Measurements from ENCODE around the gene GHSR. TPM values are rescaled to one million over a fixed set of nuclear protein-coding genes. Genes with fewer than 3 reads are reported as not detected.

The GHSR gene
- not detected in 2 replicates for total RNA-seq (2012; rRNA removed)
- polyA plus RNA-seq (2012; rRNA removed) = not detected in 2 replicates
- polyA plus RNA-seq (2012; cell fraction: cytosol; rRNA removed) = not detected in 2 replicates
- not detected in 2 replicates for polyA plus RNA-seq (2012; cell fraction: nucleus; rRNA removed; ENCODE audit: low replicate concordance)
- Bru-seq, nascent RNA = not detected
- BruChase-seq, experiment 1, labeled RNA remaining after a 6-hour chase = not detected
- BruChase-seq, experiment 2, labeled RNA remaining after a 2-hour chase = not detected
- long read RNA-seq = 0 reads

GRCh38 chr3:172447611-172448579, at the start of gene GHSR:
TSS of gene GHSR (minus strand) at chr3:172448456. CDS start at chr3:172448413, 43 bp downstream.
- Histone ChIP-seq H4K91ac (ENCODE audit: insufficient read depth, low read depth, low read length) (no peak within 1 kb of the TSS), H4K20me1 (ENCODE audit: insufficient read depth, low read length) (peaks cover 3% of the 10 kb centered on the region; the same call in 1 of the 2 replicates), H3K9me1 (ENCODE audit: insufficient read depth, low read length) (no peaks in the 10 kb centered on the region), H2AK5ac (ENCODE audit: low read depth, low read length) (no peak within 1 kb of the TSS), H3K27me3 (ENCODE audit: control insufficient read depth, insufficient read depth, low read length) (peaks cover 46% of the 10 kb centered on the region), H3K9me3 (ENCODE audit: control insufficient read depth, insufficient read depth, low read length) (peaks cover 17% of the 10 kb centered on the region), H3K4me2 (ENCODE audit: low read depth, low read length) (no peak within 1 kb of the TSS; the same call in 1 of the 2 replicates), H4K5ac (ENCODE audit: low read depth, low read length) (no peak within 1 kb of the TSS), H4K8ac (ENCODE audit: low read depth in 2 of 2, low read length in 2 of 2) (no peak within 1 kb of the TSS), H3K18ac (ENCODE audit: low read depth, low read length) (no peak within 1 kb of the TSS), H2BK5ac (ENCODE audit: low read depth, low read length, poor library complexity, severe bottlenecking) (no peak within 1 kb of the TSS), H3K56ac (ENCODE audit: extremely low read depth, insufficient read depth, low read length) (no peak within 1 kb of the TSS), H3K14ac (replicated peaks; ENCODE audit: low read depth, low read length) (no peak within 1 kb of the TSS), H3K79me1 (ENCODE audit: low read depth in 1 of 2, low read length in 2 of 2) (no peaks in the 10 kb centered on the region), H2BK20ac (ENCODE audit: low read depth, low read length) (no peak within 1 kb of the TSS), H3K23ac (ENCODE audit: low read depth, low read length) (no peak within 1 kb of the TSS), H2BK15ac (ENCODE audit: low read depth, low read length) (no peak within 1 kb of the TSS), H3K27ac (ENCODE audit: insufficient read depth, low read length) (no peak within 1 kb of the TSS), H3K9ac (ENCODE audit: low read depth, low read length) (no peak within 1 kb of the TSS), H3K36me3 (ENCODE audit: control insufficient read depth, insufficient read depth, low read length) (no peaks in the 10 kb centered on the region), H3K4me1 (ENCODE audit: control insufficient read depth, insufficient read depth, low read length) (no peaks in the 10 kb centered on the region), H2AFZ (replicated peaks; ENCODE audit: low read length, poor library complexity) (peak within 1 kb of the TSS; percentile 56), H3K4ac (ENCODE audit: low read depth, low read length) (no peak within 1 kb of the TSS), H2AK9ac (replicated peaks; ENCODE audit: low read depth, low read length, poor library complexity) (no peak within 1 kb of the TSS), H2BK120ac (ENCODE audit: low read depth, low read length) (no peak within 1 kb of the TSS), H3K4me3 (ENCODE audit: insufficient read depth, low read depth, low read length) (no peak within 1 kb of the TSS)
- ChIA-PET CTCF (no interaction called here), POLR2A (ENCODE audit: unreplicated experiment) (interaction anchor here (0.6 kb wide), 1 partner anchor 598 kb away, joined by 3 read pairs; no protein-coding TSS in a partner anchor)
- no TSS peak for BruUV-seq (replicated peaks)
- in situ Hi-C loops (cut with MboI; ENCODE audit: low sequenced_read_pairs) = no loop called here
- DNase-seq (no peak), ATAC-seq (ENCODE audit: low read depth) (no peak)
- 12% methylated on average over 59 of the region's 76 CpGs; no CpG with 5 or more reads in 1 of the 2 experiments for WGBS, 2 experiments (ENCODE audit: extremely low coverage in 2 of 2, insufficient read length in 1 of 2)
- intact Hi-C loops (cut with micrococcal nuclease) = no loop called here
- dilution Hi-C loops (cut with HindIII; ENCODE audit: low sequenced_read_pairs, unreplicated experiment) = no loop called here
- no peak for TF ChIP-seq USF2 (IDR thresholded peaks at IDR 0.05; ENCODE audit: low read depth, low read length)
- TF ChIP-seq CHD1 (IDR thresholded peaks at IDR 0.05; ENCODE audit: low read depth, low read length) = no peak
- TF ChIP-seq RFX5 (IDR thresholded peaks at IDR 0.05; ENCODE audit: low read depth, low read length) = no peak
- TF ChIP-seq RCOR1 (IDR thresholded peaks at IDR 0.05; ENCODE audit: insufficient replicate concordance, low read length) = no peak
- TF ChIP-seq RAD21 (IDR thresholded peaks at IDR 0.05; ENCODE audit: low read length) = no peak
- TF ChIP-seq BHLHE40 (IDR thresholded peaks at IDR 0.05; ENCODE audit: low read depth, low read length) = no peak
- TF ChIP-seq MAZ (IDR thresholded peaks at IDR 0.05; ENCODE audit: borderline replicate concordance, low read depth, low read length) = no peak
- no peak for TF ChIP-seq SMC3 (IDR thresholded peaks at IDR 0.05; ENCODE audit: low read depth, low read length)
- no peak for TF ChIP-seq CTCF (conservative IDR thresholded peaks at IDR 0.05; ENCODE audit: low read depth, low read length)
- TF ChIP-seq ELK1 (IDR thresholded peaks at IDR 0.05; ENCODE audit: borderline replicate concordance, low read depth, low read length) = no peak
- TF ChIP-seq FOS (IDR thresholded peaks at IDR 0.05; ENCODE audit: low read depth, low read length) = no peak
- TF ChIP-seq MAFK (IDR thresholded peaks at IDR 0.05; ENCODE audit: low read depth, low read length) = no peak
- no peak for TF ChIP-seq POLR2A (IDR thresholded peaks at IDR 0.05; ENCODE audit: low read depth, low read length)
